Neuronal stem cell (in vitro differentiated cells): Measurements from ENCODE around the gene B4GALT6.
A peak's percentile ranks its signal among the peaks of the same experiment; 100 is the strongest.

Experiments
- DNase-seq: peaks from one replicate; pipeline ENCODE4 v3.0.0-alpha.2; 2013; ENCODE audit warnings: low spot score
- H2AFZ ChIP-seq: one replicate; pipeline ENCODE4 v1.6.1; 2013; ENCODE audit warnings: mild to moderate bottlenecking, low read length, inconsistent platforms
- H2AK5ac ChIP-seq: 2 replicates; pipeline ENCODE4 v1.6.1; 2013; ENCODE audit warnings: low read depth, mild to moderate bottlenecking, inconsistent platforms, low read length, moderate library complexity, mixed read lengths
- H2BK120ac ChIP-seq: 2 replicates; pipeline ENCODE4 v1.6.1; 2013; ENCODE audit warnings: low read depth, mild to moderate bottlenecking, inconsistent platforms, low read length, moderate library complexity, mixed read lengths
- H2BK12ac ChIP-seq: one replicate; pipeline ENCODE4 v1.6.1; 2013; ENCODE audit warnings: low read length, inconsistent platforms
- H2BK15ac ChIP-seq: 2 replicates; pipeline ENCODE4 v1.6.1; 2013; ENCODE audit warnings: mild to moderate bottlenecking, low read length, inconsistent platforms, mixed read lengths
- H2BK5ac ChIP-seq: one replicate; pipeline ENCODE4 v1.6.1; 2013; ENCODE audit warnings: inconsistent platforms, mild to moderate bottlenecking, low read length, moderate library complexity
- H3K14ac ChIP-seq: one replicate; pipeline ENCODE4 v1.6.1; 2013; ENCODE audit warnings: low read length, inconsistent platforms
- H3K18ac ChIP-seq: 2 replicates; pipeline ENCODE4 v1.6.1; 2013; ENCODE audit warnings: low read length, inconsistent platforms
- H3K23ac ChIP-seq: 2 replicates; pipeline ENCODE4 v1.6.1; 2013; ENCODE audit warnings: low read depth, mild to moderate bottlenecking, mixed read lengths, low read length, inconsistent platforms; ENCODE audit not compliant: poor library complexity
- H3K27ac ChIP-seq: replicated peaks from 3 replicates; pipeline ENCODE4 v1.5.1; 2013; ENCODE audit warnings: low read length, inconsistent platforms
- H3K27me3 ChIP-seq, 3 experiments: 2 replicates each; pipeline ENCODE4 v1.6.1; 2013; ENCODE audit warnings: low read length in 3 of 3, mild to moderate bottlenecking in 2 of 3, inconsistent platforms in 1 of 3, low read depth in 1 of 3, mixed read lengths in 1 of 3, moderate library complexity in 1 of 3; ENCODE audit not compliant: control insufficient read depth in 3 of 3, insufficient read depth in 3 of 3
- H3K36me3 ChIP-seq, 2 donors: replicated peaks in 1 of 2; 2 replicates each; pipeline ENCODE4 v1.6.1; 2013; ENCODE audit warnings: low read length in 2 of 2; ENCODE audit not compliant: control insufficient read depth in 2 of 2, insufficient read depth in 2 of 2
- H3K4ac ChIP-seq: 2 replicates; pipeline ENCODE4 v1.6.1; 2013; ENCODE audit warnings: inconsistent platforms, mild to moderate bottlenecking, low read length, moderate library complexity
- H3K4me1 ChIP-seq, 2 donors: 1 replicate in 1 of 2; 2 replicates in 1 of 2; pipeline ENCODE4 v1.6.1; 2013; ENCODE audit warnings: low read length in 2 of 2, low read depth in 1 of 2; ENCODE audit not compliant: control insufficient read depth in 2 of 2, insufficient read depth in 1 of 2
- H3K4me2 ChIP-seq: one replicate; pipeline ENCODE4 v1.6.1; 2013; ENCODE audit warnings: mild to moderate bottlenecking, low read length, inconsistent platforms; ENCODE audit not compliant: insufficient read depth, poor library complexity, severe bottlenecking
- H3K4me3 ChIP-seq, 2 donors: 2 replicates each; pipeline ENCODE4 v1.5.1; 2013; ENCODE audit warnings: low read length in 2 of 2, mild to moderate bottlenecking in 2 of 2, inconsistent platforms in 1 of 2, moderate library complexity in 1 of 2
- H3K79me1 ChIP-seq: one replicate; pipeline ENCODE4 v1.6.1; 2013; ENCODE audit warnings: low read depth, mild to moderate bottlenecking, inconsistent platforms, low read length, moderate library complexity
- H3K9ac ChIP-seq: one replicate; pipeline ENCODE4 v1.6.1; 2013; ENCODE audit warnings: mild to moderate bottlenecking, low read depth, low read length, inconsistent platforms; ENCODE audit not compliant: poor library complexity
- H3K9me3 ChIP-seq, 2 donors: replicated peaks in 1 of 2; 2 replicates each; pipeline versions ENCODE3 to v1.6.1; 2013; ENCODE audit warnings: low read length in 2 of 2, mild to moderate bottlenecking in 2 of 2, inconsistent platforms in 1 of 2, low read depth in 1 of 2, mixed read lengths in 1 of 2, moderate library complexity in 1 of 2; ENCODE audit not compliant: control insufficient read depth in 2 of 2, insufficient read depth in 1 of 2
- H4K8ac ChIP-seq: one replicate; pipeline ENCODE4 v1.6.1; 2013; ENCODE audit warnings: low read depth, mild to moderate bottlenecking, inconsistent platforms, low read length, moderate library complexity
- H4K91ac ChIP-seq: one replicate; pipeline ENCODE4 v1.6.1; 2013; ENCODE audit warnings: low read length, low read depth, mild to moderate bottlenecking, inconsistent platforms; ENCODE audit not compliant: poor library complexity
- WGBS, 2 donors: extraction: QIAGEN DNeasy Blood & Tissue Kit; methylation state at CpG; one replicate each; pipeline ENCODE4 v1.1.7; 2013; ENCODE audit warnings: missing lambda C conversion rate in 2 of 2, mixed read lengths in 1 of 2; ENCODE audit not compliant: insufficient read length in 2 of 2, insufficient replicate concordance in 1 of 2; ENCODE audit errors: extremely low coverage in 2 of 2; 5-methylcytosine and 5-hydroxymethylcytosine counted together

Gene B4GALT6

GRCh38 chr18:31680433-31680811, 4.0 kb downstream of the B4GALT6 start:
- Histone ChIP-seq H3K27me3 (no peaks in the 10 kb centered on the region), H3K23ac (no peak overlapping the region), H3K27ac (no peak overlapping the region), H2BK5ac (no peak overlapping the region), H2BK15ac (no peak overlapping the region), H2AFZ (no peak overlapping the region), H2BK120ac (no peak overlapping the region), H4K91ac (no peak overlapping the region), H3K4ac (no peak overlapping the region), H3K18ac (no peak overlapping the region), H2BK12ac (no peak overlapping the region), H3K14ac (no peak overlapping the region), H3K4me2 (no peak overlapping the region), H3K9ac (no peak overlapping the region), H3K79me1 (peaks cover 5% of the 10 kb centered on the region), H2AK5ac (no peak overlapping the region), H3K36me3 (no peaks in the 10 kb centered on the region), H3K4me3 (no peak overlapping the region), H4K8ac (no peak overlapping the region), H3K4me1 (peaks cover 4 to 13% of the 10 kb centered on the region in 2 donors), H3K9me3 (no peaks in the 10 kb centered on the region)
- WGBS, 2 donors = no CpG with 5 or more reads among the region's 1 CpG
- DNase-seq = no peak

GRCh38 chr18:31679791-31680432, 4.5 kb downstream of the B4GALT6 start:
- Histone ChIP-seq H3K18ac (no peak overlapping the region), H3K4me2 (no peak overlapping the region), H4K91ac (no peak overlapping the region), H3K27ac (no peak overlapping the region), H2BK5ac (no peak overlapping the region), H2AFZ (no peak overlapping the region), H2AK5ac (no peak overlapping the region), H3K36me3 (no peaks in the 10 kb centered on the region), H3K9ac (no peak overlapping the region), H3K27me3 (no peaks in the 10 kb centered on the region), H3K4me3 (no peak overlapping the region), H2BK15ac (no peak overlapping the region), H3K79me1 (peaks cover 5% of the 10 kb centered on the region), H3K14ac (no peak overlapping the region), H3K9me3 (no peaks in the 10 kb centered on the region), H4K8ac (no peak overlapping the region), H3K4me1 (peaks cover 4 to 13% of the 10 kb centered on the region in 2 donors), H3K23ac (no peak overlapping the region), H2BK120ac (no peak overlapping the region), H3K4ac (no peak overlapping the region), H2BK12ac (no peak overlapping the region)
- WGBS, 2 donors = no CpG with 5 or more reads among the region's 5 CpGs
- no peak for DNase-seq

- Histone ChIP-seq H3K9me3 (no peaks in the 10 kb centered on the region), H3K4me1 (peaks cover 4 to 13% of the 10 kb centered on the region in 2 donors), H3K18ac (no peak overlapping the region), H2BK12ac (no peak overlapping the region), H3K4me3 (no peak overlapping the region), H3K4me2 (no peak overlapping the region), H3K23ac (no peak overlapping the region), H2BK120ac (no peak overlapping the region), H2AFZ (no peak overlapping the region), H3K27ac (no peak overlapping the region), H2AK5ac (no peak overlapping the region), H4K91ac (no peak overlapping the region), H2BK15ac (no peak overlapping the region), H2BK5ac (no peak overlapping the region), H3K79me1 (peaks cover 5% of the 10 kb centered on the region), H3K4ac (no peak overlapping the region), H3K9ac (no peak overlapping the region), H3K27me3 (no peaks in the 10 kb centered on the region), H4K8ac (no peak overlapping the region), H3K14ac (no peak overlapping the region), H3K36me3 (no peaks in the 10 kb centered on the region)
- WGBS, 2 donors = no CpG with 5 or more reads among the region's 3 CpGs
- no peak for DNase-seq
Measured at GRCh38 chr18:31679133-31679742, 5.1 kb downstream of the B4GALT6 start.

- H2AK5ac ChIP-seq = no peak overlapping the region
- no peak overlapping the region for H3K18ac ChIP-seq
- peak overlapping the region; percentile 33 for H3K14ac ChIP-seq
- H3K79me1 ChIP-seq = peaks cover 5% of the 10 kb centered on the region
- no peak overlapping the region for H2BK12ac ChIP-seq
- no peak overlapping the region for H3K9ac ChIP-seq
- peaks cover 4 to 13% of the 10 kb centered on the region in 2 donors for H3K4me1 ChIP-seq
- H3K36me3 ChIP-seq = no peaks in the 10 kb centered on the region
- H3K4me2 ChIP-seq = no peak overlapping the region
- no peak overlapping the region for H3K4me3 ChIP-seq
- H3K27me3 ChIP-seq = no peaks in the 10 kb centered on the region
- no peak overlapping the region for H2BK15ac ChIP-seq
- no peak overlapping the region for H2BK5ac ChIP-seq
- WGBS, 2 donors = no CpG with 5 or more reads among the region's 4 CpGs
- no peak overlapping the region for H4K91ac ChIP-seq
- no peak overlapping the region for H2BK120ac ChIP-seq
- H3K9me3 ChIP-seq = no peaks in the 10 kb centered on the region
- H4K8ac ChIP-seq = no peak overlapping the region
- H3K23ac ChIP-seq = peak overlapping the region; percentile 73
- H2AFZ ChIP-seq = no peak overlapping the region
- no peak overlapping the region for H3K27ac ChIP-seq
- no peak overlapping the region for H3K4ac ChIP-seq
- no peak for DNase-seq
Measured at GRCh38 chr18:31678425-31678824, 6.0 kb downstream of the B4GALT6 start.
